K562 (cell line): ENCODE measurements around the gene TULP3. TPM values are rescaled to one million over a fixed set of nuclear protein-coding genes. Genes with fewer than 3 reads are reported as not detected.

Experiments
- ATAC-seq: fragments of 200-7000 bp; cut with Tn5 transposase; 3 replicates; pipeline ENCODE4 v1.9.1; 2020; ENCODE audit warnings: moderate library complexity
- BruUV-seq: library from RNA; stranded (reverse); fragments of 400-500 nt; replicated peaks from 2 replicates; lab custom pipeline; 2021; lab: Mats Ljungman, UMichigan
- CTCF ChIA-PET: fragments of 300-600 bp; formaldehyde crosslinking; extraction: SDS; loops from one replicate; lab custom pipeline; 2021; ENCODE audit warnings: low intra/inter-chr PET ratio; lab: Yijun Ruan, JAX
- POLR2A ChIA-PET: fragments of 300-600, 350-650 bp; sonication (Branson Sonifier 250); formaldehyde crosslinking; extraction: SDS; loops from one replicate; lab custom pipeline; 2021; ENCODE audit warnings: antibody characterized with exemption, inconsistent platforms; lab: Yijun Ruan, JAX
- DNase-seq, 4 experiments: peaks; one replicate each; pipeline versions ENCODE4 v3.0.0 to v3.0.0-alpha.2; 2011 to 2018; ENCODE audit warnings: low spot score in 3 of 4, mixed read lengths in 3 of 4; ENCODE audit errors: extremely low read depth in 1 of 4
- FAIRE-seq: peaks from 2 replicates; lab custom pipeline; 2011; peaks lifted over from hg19 to GRCh38; lab: Jason Lieb, UNC
- H2AFZ ChIP-seq: 2 replicates; pipeline ENCODE4 v1.6.0; 2011; ENCODE audit warnings: low read depth, low read length, control low read depth, inconsistent platforms
- H3K27ac ChIP-seq: fragments of 200-600 bp; 3 replicates; pipeline ENCODE4 v1.8.0; 2011; ENCODE audit warnings: low read depth, mild to moderate bottlenecking, control low read depth, inconsistent platforms, low read length, moderate library complexity, mixed read lengths; ENCODE audit errors: extremely low read depth
- H3K27me3 ChIP-seq, 2 experiments: fragments of 300-600 bp in 1 of 2; 2 replicates in 1 of 2; 3 replicates in 1 of 2; pipeline versions ENCODE4 v1.6.0 to v1.8.0; 2011; ENCODE audit warnings: inconsistent platforms in 2 of 2, low read length in 2 of 2, mild to moderate bottlenecking in 1 of 2, mixed read lengths in 1 of 2, moderate library complexity in 1 of 2; ENCODE audit not compliant: control insufficient read depth in 2 of 2, insufficient read depth in 2 of 2
- H3K36me3 ChIP-seq: fragments of 300-600 bp; 3 replicates; pipeline ENCODE4 v1.8.0; 2011; ENCODE audit warnings: mild to moderate bottlenecking, low read length, inconsistent platforms; ENCODE audit not compliant: control insufficient read depth, insufficient read depth
- H3K4me1 ChIP-seq, 2 experiments: fragments of 200-600 bp in 1 of 2; replicated peaks in 1 of 2; 2 replicates in 1 of 2; 3 replicates in 1 of 2; pipeline versions ENCODE4 v1.5.1 to v1.8.0; 2011; ENCODE audit warnings: inconsistent platforms in 2 of 2, low read length in 2 of 2, mild to moderate bottlenecking in 1 of 2, mixed read lengths in 1 of 2, moderate library complexity in 1 of 2; ENCODE audit not compliant: control insufficient read depth in 2 of 2, insufficient read depth in 2 of 2
- H3K4me2 ChIP-seq: 2 replicates; pipeline ENCODE4 v1.6.1; 2011; ENCODE audit warnings: low read length, control low read depth, inconsistent platforms, mixed read lengths; ENCODE audit not compliant: insufficient read depth
- H3K4me3 ChIP-seq: fragments of 200-600 bp; sonication (generic), shearing (Covaris generic); 2 replicates; pipeline ENCODE4 v1.5.1; 2016; ENCODE audit warnings: control low read depth, inconsistent platforms
- H3K79me2 ChIP-seq: fragments of 200-600 bp; 3 replicates; pipeline ENCODE4 v1.8.0; 2011; ENCODE audit warnings: low read length, inconsistent platforms; ENCODE audit not compliant: control insufficient read depth, insufficient read depth
- H3K9ac ChIP-seq, 2 experiments: 2 replicates each; pipeline versions ENCODE4 v1.6.0 to v1.6.1; 2011; ENCODE audit warnings: low read depth in 2 of 2, low read length in 2 of 2, control low read depth in 1 of 2, inconsistent platforms in 1 of 2, mild to moderate bottlenecking in 1 of 2, mixed read lengths in 1 of 2; ENCODE audit not compliant: insufficient read depth in 1 of 2
- H3K9me1 ChIP-seq: one replicate; pipeline ENCODE4 v1.6.0; 2011; ENCODE audit warnings: inconsistent platforms, mild to moderate bottlenecking, low read length, moderate library complexity; ENCODE audit not compliant: control insufficient read depth, insufficient read depth
- H3K9me3 ChIP-seq: replicated peaks from 2 replicates; pipeline ENCODE4 v1.5.1; 2011; ENCODE audit warnings: low read depth, low read length, inconsistent platforms; ENCODE audit not compliant: control insufficient read depth, insufficient read depth
- H4K20me1 ChIP-seq: replicated peaks from 2 replicates; pipeline ENCODE4 v1.6.1; 2011; ENCODE audit warnings: low read length, inconsistent platforms, mixed read lengths; ENCODE audit not compliant: control insufficient read depth, insufficient read depth
- TFAP4 ChIP-seq: sonication (generic); formaldehyde crosslinking; IDR thresholded peaks from 2 replicates; pipeline ENCODE4 v1.8.0; 2022; ENCODE audit warnings: missing genetic modification reagents, mild to moderate bottlenecking, moderate library complexity, borderline replicate concordance
- U2AF1 ChIP-seq: fragments of 200-400 bp; formaldehyde crosslinking; optimal IDR thresholded peaks from 2 replicates; pipeline ENCODE3; 2017; ENCODE audit warnings: mild to moderate bottlenecking, low read depth, low read length, moderate library complexity
- WGBS: fragments of 100-300 bp; shearing (Covaris generic); methylation state at CpG from one replicate; pipeline ENCODE4 v1.1.6; 2016; ENCODE audit warnings: low coverage, mixed read lengths; ENCODE audit not compliant: insufficient coverage; ENCODE audit errors: missing lambda C conversion rate; 5-methylcytosine and 5-hydroxymethylcytosine counted together
- in situ Hi-C: fragments of 300-500 bp; cut with MboI; formaldehyde crosslinking; loops from 4 replicates; pipeline ENCODE4 v1.15.0; 2018; ENCODE audit warnings: inconsistent platforms, mixed read lengths
- intact Hi-C: fragments of 100-400 bp; cut with micrococcal nuclease; formaldehyde crosslinking; loops from 2 replicates; pipeline ENCODE4 v1.14.2; 2022
- polyA plus RNA-seq, 8 experiments: library from polyadenylated mRNA; depleted of rRNA in 4 of 8; stranded (reverse) in 5 of 8; unstranded in 3 of 8; fragments of >200 nt; fragmentation: Nextera tagmentation in 2 of 8; fragmentation: Illumina TruSeq in 1 of 8; extraction: Ambion mirVana in 2 of 8; extraction: Trizol in 1 of 8; gene quantifications; 2 replicates each; pipeline versions ENCODE4 v1.2.1 to v1.2.3, GENCODE V29; 2011 to 2014; ENCODE audit warnings: inconsistent platforms in 1 of 8, missing spikeins in 1 of 8
- total RNA-seq, 7 experiments: library from RNA; depleted of rRNA in 6 of 7; stranded (reverse); fragments of >200 nt in 6 of 7; fragmentation: Illumina TruSeq in 2 of 7; extraction: Trizol in 2 of 7; gene quantifications; 2 replicates each; pipeline versions ENCODE4 v1.2.1 to v1.2.3, GENCODE V29; 2011 to 2021; ENCODE audit warnings: low replicate concordance in 1 of 7

Gene TULP3
- total and polyA plus RNA-seq, 9 of the 15 experiments (the other 6 are each of a cell fraction or from before 2014, with no cell fraction given): 3.6 to 13.3 (median 7.3) TPM

GRCh38 chr12:2963154-2963759, 72.6 kb downstream of the TULP3 start:
- no peaks in the 10 kb centered on the region for H3K9me3 ChIP-seq
- no peaks in the 10 kb centered on the region; the same call in 1 of the 2 replicates for H4K20me1 ChIP-seq
- CTCF ChIA-PET: no interaction called here
- H3K4me2 ChIP-seq: peak overlapping the region; percentile 32; the same call in 1 of the 2 replicates
- no peaks in the 10 kb centered on the region for H3K27me3 ChIP-seq
- no TSS peak for BruUV-seq
- TF ChIP-seq TFAP4 (CRISPR knock-in tag): peak; percentile 51; the same call in 1 of the 2 replicates
- no peak for TF ChIP-seq U2AF1
- H3K9ac ChIP-seq: peak overlapping the region in 1 of 2 experiments; percentile 74; a peak in 1 of 4 replicates
- H3K4me1 ChIP-seq: peaks cover 19 to 39% of the 10 kb centered on the region in 2 experiments; a peak in 4 of 5 replicates
- no peak overlapping the region for H3K4me3 ChIP-seq
- peaks cover 6% of the 10 kb centered on the region; the same call in 2 of the 3 replicates for H3K36me3 ChIP-seq
- POLR2A ChIA-PET: interaction anchor here (1.4 kb wide), 1 partner anchor 19 kb away, joined by 5 read pairs; no protein-coding TSS in a partner anchor
- peaks cover 3% of the 10 kb centered on the region for H3K9me1 ChIP-seq
- no peak overlapping the region for H3K27ac ChIP-seq
- peaks cover 57% of the 10 kb centered on the region for H3K79me2 ChIP-seq
- in situ Hi-C loops: no loop called here
- WGBS: 10% methylated on average over 8 of the region's 9 CpGs
- peak; percentile 44 for FAIRE-seq
- DNase-seq: peak in 1 of 4 experiments; percentile 22
- intact Hi-C loops: loop anchor here (5.0 kb wide), 1 partner anchor 34 kb away; no protein-coding TSS in a partner anchor
- no peak for ATAC-seq
- H2AFZ ChIP-seq: no peak overlapping the region
